Measurements from ENCODE around the gene ZSCAN9. TPM values are rescaled to one million over a fixed set of nuclear protein-coding genes. Genes with fewer than 3 reads are reported as not detected.

ZSCAN9 gene
- total and polyA plus RNA-seq, 2 donors (not counting 3 experiments of a cell fraction or from before 2014, with no cell fraction given) = 11.7 to 18.0 TPM

DNA sequence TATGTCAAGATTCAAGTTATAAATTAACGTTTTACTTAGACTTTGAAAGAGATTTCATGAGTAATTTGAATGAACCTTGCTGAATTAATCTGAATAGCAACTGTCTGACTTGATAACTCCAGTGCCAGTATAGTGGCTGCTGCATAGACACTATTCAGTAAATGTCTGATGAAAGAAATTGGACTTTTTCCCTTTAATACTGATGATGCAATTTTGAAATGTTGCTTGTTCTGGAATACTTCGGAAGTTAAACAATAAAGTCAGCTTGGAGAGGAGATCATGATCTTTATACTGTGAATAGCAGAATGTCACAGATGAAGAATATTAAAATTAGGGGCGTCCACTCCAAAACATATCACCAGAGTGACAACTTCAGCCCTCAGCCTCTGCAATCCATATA, 52.7 kb downstream of the ZSCAN9 start:
- Histone ChIP-seq H3K4me2 (ENCODE audit: insufficient read depth, low read length) (no peak overlapping the region), H3K9ac (replicated peaks; ENCODE audit: extremely low read depth, insufficient read depth, low read length) (no peak overlapping the region), H3K9me1 (replicated peaks; ENCODE audit: control insufficient read depth, extremely low read depth, insufficient read depth, low read length) (no peaks in the 10 kb centered on the region), H3K4me1 (ENCODE audit: control insufficient read depth, extremely low read depth, insufficient read depth, low read length) (peaks cover 7% of the 10 kb centered on the region), H3K9me3 (replicated peaks; ENCODE audit: control insufficient read depth, insufficient read depth, low read length) (no peaks in the 10 kb centered on the region), H3K4me3 (replicated peaks in 1 of 3; ENCODE audit: insufficient read depth in 1 of 3, low read depth in 1 of 3, low read length in 3 of 3) (no peak overlapping the region), H3K27me3 (ENCODE audit: control insufficient read depth in 2 of 2, insufficient read depth in 2 of 2, low read length in 2 of 2) (no peaks in the 10 kb centered on the region), H2AFZ (ENCODE audit: low read depth, low read length) (no peak overlapping the region), H4K20me1 (replicated peaks; ENCODE audit: control insufficient read depth, extremely low read depth, insufficient read depth, low read length) (no peaks in the 10 kb centered on the region), H3K27ac (ENCODE audit: insufficient read depth, low read depth, low read length) (no peak overlapping the region), H3K79me2 (ENCODE audit: control insufficient read depth, insufficient read depth, low read length) (peaks cover 8% of the 10 kb centered on the region), H3K36me3 (ENCODE audit: control insufficient read depth in 2 of 2, extremely low read depth in 1 of 2, insufficient read depth in 2 of 2, low read length in 2 of 2) (peaks cover 10 to 15% of the 10 kb centered on the region in 2 experiments)
- DNase-seq (ENCODE audit: low read depth, low spot score) (no peak), FAIRE-seq (no peak)
- ChIA-PET CTCF (no interaction called here), POLR2A (no interaction called here)
- intact Hi-C loops (cut with micrococcal nuclease) = no loop called here
- no TSS peak for BruUV-seq (replicated peaks)
- TF ChIP-seq, protein P1, sequence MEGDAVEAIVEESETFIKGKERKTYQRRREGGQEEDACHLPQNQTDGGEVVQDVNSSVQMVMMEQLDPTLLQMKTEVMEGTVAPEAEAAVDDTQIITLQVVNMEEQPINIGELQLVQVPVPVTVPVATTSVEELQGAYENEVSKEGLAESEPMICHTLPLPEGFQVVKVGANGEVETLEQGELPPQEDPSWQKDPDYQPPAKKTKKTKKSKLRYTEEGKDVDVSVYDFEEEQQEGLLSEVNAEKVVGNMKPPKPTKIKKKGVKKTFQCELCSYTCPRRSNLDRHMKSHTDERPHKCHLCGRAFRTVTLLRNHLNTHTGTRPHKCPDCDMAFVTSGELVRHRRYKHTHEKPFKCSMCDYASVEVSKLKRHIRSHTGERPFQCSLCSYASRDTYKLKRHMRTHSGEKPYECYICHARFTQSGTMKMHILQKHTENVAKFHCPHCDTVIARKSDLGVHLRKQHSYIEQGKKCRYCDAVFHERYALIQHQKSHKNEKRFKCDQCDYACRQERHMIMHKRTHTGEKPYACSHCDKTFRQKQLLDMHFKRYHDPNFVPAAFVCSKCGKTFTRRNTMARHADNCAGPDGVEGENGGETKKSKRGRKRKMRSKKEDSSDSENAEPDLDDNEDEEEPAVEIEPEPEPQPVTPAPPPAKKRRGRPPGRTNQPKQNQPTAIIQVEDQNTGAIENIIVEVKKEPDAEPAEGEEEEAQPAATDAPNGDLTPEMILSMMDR (IDR thresholded peaks at IDR 0.05; ENCODE audit: extremely low read depth in 1 of 2, insufficient read depth in 1 of 2, low read depth in 1 of 2, low read length in 2 of 2) = no peak
- no peak for TF ChIP-seq EZH2 (IDR thresholded peaks at IDR 0.05; ENCODE audit: borderline replicate concordance, low read depth, low read length, severe bottlenecking)
- no peak for TF ChIP-seq POLR2AphosphoS5 (IDR thresholded peaks at IDR 0.05; ENCODE audit: insufficient read depth, low read depth, low read length)
- no peak for TF ChIP-seq FOS (IDR thresholded peaks at IDR 0.05; ENCODE audit: borderline replicate concordance, insufficient read depth, low read length)
- TF ChIP-seq JUN (IDR thresholded peaks at IDR 0.05; ENCODE audit: borderline replicate concordance, insufficient read depth, insufficient read length, low read depth) = no peak
- no peak for TF ChIP-seq GATA2 (IDR thresholded peaks at IDR 0.05; ENCODE audit: insufficient read depth, insufficient read length, low read depth, low read length)
- no peak for TF ChIP-seq MYC (IDR thresholded peaks at IDR 0.05; ENCODE audit: low read depth, low read length)
- TF ChIP-seq, protein P2, sequence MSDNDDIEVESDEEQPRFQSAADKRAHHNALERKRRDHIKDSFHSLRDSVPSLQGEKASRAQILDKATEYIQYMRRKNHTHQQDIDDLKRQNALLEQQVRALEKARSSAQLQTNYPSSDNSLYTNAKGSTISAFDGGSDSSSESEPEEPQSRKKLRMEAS (IDR thresholded peaks at IDR 0.05; ENCODE audit: insufficient read depth, insufficient read length) = no peak
- TF ChIP-seq POLR2A (IDR thresholded peaks at IDR 0.05; ENCODE audit: low read depth, low read length) = no peak
- dilution Hi-C loops (cut with MboI; ENCODE audit: extremely low pct_ligation_motif_present, low sequenced_read_pairs) = no loop called here
